ENCODE measurements around the gene ERG28. TPM values are rescaled to one million over a fixed set of nuclear protein-coding genes. Genes with fewer than 3 reads are reported as not detected.
"Not testable (repeated sequence)": the region's sequence is repeated elsewhere in the genome, so short reads cannot be mapped to it uniquely, and the experiment has no call there.

Gene ERG28
- total RNA-seq, 1 experiment from 2014 or later = 36.1 TPM

DNA sequence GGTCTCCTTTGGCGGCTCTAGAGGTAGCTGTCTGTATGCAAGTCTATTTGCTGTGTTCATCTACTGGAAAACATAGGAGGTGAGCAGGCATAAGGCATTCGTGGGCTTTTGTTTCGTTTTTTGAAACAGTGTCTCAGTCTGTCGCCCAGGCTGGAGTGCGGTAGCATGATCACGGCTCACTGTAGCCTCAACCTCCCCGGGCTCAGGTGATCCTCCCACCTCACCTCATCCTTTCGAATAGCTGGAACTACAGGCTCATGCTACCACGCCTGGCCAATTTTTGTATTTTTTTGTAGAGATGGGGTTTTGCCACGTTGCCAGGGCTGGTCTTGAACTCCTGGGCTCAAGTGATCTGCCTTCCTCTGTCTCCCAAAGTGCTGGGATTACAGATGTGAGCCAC, 54.8 kb downstream of the ERG28 start:
- no TSS peak for BruUV-seq (replicated peaks)
- intact Hi-C loops (cut with micrococcal nuclease; ENCODE audit: unreplicated experiment) = no loop called here
- no peaks in the 10 kb centered on the region for H3K9me3 Mint-ChIP-seq (ENCODE audit: unreplicated experiment)
- H3K36me3 Mint-ChIP-seq (ENCODE audit: insufficient read depth, unreplicated experiment) = no peaks in the 10 kb centered on the region
- Histone ChIP-seq H3K4me1 (peaks cover 21% of the 10 kb centered on the region), H3K9me3 (no peaks in the 10 kb centered on the region), H3K36me3 (ENCODE audit: control insufficient read depth, insufficient read depth, low read length) (no peaks in the 10 kb centered on the region), H3K27me3 (replicated peaks; ENCODE audit: control insufficient read depth, insufficient read depth, low read length) (no peaks in the 10 kb centered on the region), H3K4me3 (ENCODE audit: low read depth, low read length) (no peak overlapping the region)
- ChIA-PET POLR2A (no interaction called here), CTCF (no interaction called here)
- H3K27me3 Mint-ChIP-seq (ENCODE audit: insufficient read depth, unreplicated experiment) = no peaks in the 10 kb centered on the region
- H3K4me1 Mint-ChIP-seq (ENCODE audit: low read depth, unreplicated experiment) = peaks cover 22% of the 10 kb centered on the region
- H3K27ac Mint-ChIP-seq (ENCODE audit: unreplicated experiment) = no peak overlapping the region
- H3K4me3 Mint-ChIP-seq (ENCODE audit: unreplicated experiment) = no peak overlapping the region
- TF ChIP-seq CTCF (IDR thresholded peaks at IDR 0.05; ENCODE audit: insufficient read depth in 1 of 2, low read depth in 1 of 2, low read length in 1 of 2, severe bottlenecking in 1 of 2, unreplicated experiment in 1 of 2) = no peak
- DNase-seq = no peak

DNA sequence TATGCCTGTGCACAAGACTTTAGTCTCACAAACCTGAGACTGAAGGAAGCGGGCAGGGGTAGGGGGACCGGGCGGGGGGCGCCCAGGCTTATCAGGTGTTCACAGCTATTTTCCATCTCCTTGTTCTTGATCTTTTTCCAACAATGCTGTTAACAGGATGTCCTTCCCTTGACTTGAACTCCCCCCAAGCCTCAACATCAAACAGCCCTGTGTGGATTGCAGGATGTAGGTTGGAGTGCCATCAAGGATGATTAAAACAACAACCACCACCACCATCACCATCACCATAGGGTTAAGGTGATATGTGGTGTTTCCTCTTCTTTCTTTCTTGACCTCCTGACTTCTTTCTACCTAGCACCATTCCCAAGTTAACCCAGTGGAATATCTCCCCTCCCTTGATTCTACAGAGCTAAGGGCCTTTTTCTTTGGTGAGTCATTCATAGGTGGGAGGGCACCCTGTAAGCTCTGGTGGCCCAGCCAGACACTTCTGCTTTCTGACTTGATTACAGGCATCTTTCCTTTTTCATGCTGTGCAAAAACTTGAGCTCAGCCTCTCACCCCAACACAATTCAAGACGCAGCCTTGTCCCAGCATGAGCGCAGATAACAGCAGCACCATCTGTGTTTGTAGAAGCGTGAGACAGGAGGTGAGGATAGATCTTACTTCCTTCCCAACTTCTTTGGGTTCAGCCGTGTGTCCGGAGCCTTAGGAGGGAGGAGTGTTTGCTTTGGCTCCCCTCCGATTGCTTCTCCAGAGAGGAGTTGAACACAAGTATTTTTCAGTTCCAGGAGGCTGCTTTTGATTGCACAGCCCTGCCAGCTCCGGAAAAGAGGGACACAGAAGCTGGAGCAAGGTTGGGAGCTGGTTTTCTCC, 55.5 kb downstream of the ERG28 start:
- Mint-ChIP-seq H3K36me3 (ENCODE audit: insufficient read depth, unreplicated experiment) (no peaks in the 10 kb centered on the region), H3K9me3 (ENCODE audit: unreplicated experiment) (no peaks in the 10 kb centered on the region), H3K27ac (ENCODE audit: unreplicated experiment) (no peak overlapping the region), H3K4me3 (ENCODE audit: unreplicated experiment) (no peak overlapping the region), H3K27me3 (ENCODE audit: insufficient read depth, unreplicated experiment) (no peaks in the 10 kb centered on the region), H3K4me1 (ENCODE audit: low read depth, unreplicated experiment) (peaks cover 22% of the 10 kb centered on the region)
- no peak overlapping the region for H3K4me3 ChIP-seq (ENCODE audit: low read depth, low read length)
- no peaks in the 10 kb centered on the region for H3K9me3 ChIP-seq
- POLR2A ChIA-PET = no interaction called here
- intact Hi-C loops (cut with micrococcal nuclease; ENCODE audit: unreplicated experiment) = no loop called here
- H3K36me3 ChIP-seq (ENCODE audit: control insufficient read depth, insufficient read depth, low read length) = no peaks in the 10 kb centered on the region
- no peak for DNase-seq
- TF ChIP-seq CTCF (IDR thresholded peaks at IDR 0.05; ENCODE audit: insufficient read depth in 1 of 2, low read depth in 1 of 2, low read length in 1 of 2, severe bottlenecking in 1 of 2, unreplicated experiment in 1 of 2) = no peak
- no peaks in the 10 kb centered on the region for H3K27me3 ChIP-seq (replicated peaks; ENCODE audit: control insufficient read depth, insufficient read depth, low read length)
- no TSS peak for BruUV-seq (replicated peaks)
- peaks cover 21% of the 10 kb centered on the region for H3K4me1 ChIP-seq
- CTCF ChIA-PET = no interaction called here

- H3K36me3 ChIP-seq (ENCODE audit: control insufficient read depth, insufficient read depth, low read length) = no peaks in the 10 kb centered on the region
- Mint-ChIP-seq H3K4me3 (ENCODE audit: unreplicated experiment) (no peak overlapping the region), H3K4me1 (ENCODE audit: low read depth, unreplicated experiment) (peaks cover 22% of the 10 kb centered on the region), H3K27ac (ENCODE audit: unreplicated experiment) (no peak overlapping the region), H3K9me3 (ENCODE audit: unreplicated experiment) (no peaks in the 10 kb centered on the region), H3K36me3 (ENCODE audit: insufficient read depth, unreplicated experiment) (no peaks in the 10 kb centered on the region), H3K27me3 (ENCODE audit: insufficient read depth, unreplicated experiment) (no peaks in the 10 kb centered on the region)
- no TSS peak for BruUV-seq (replicated peaks)
- H3K27me3 ChIP-seq (replicated peaks; ENCODE audit: control insufficient read depth, insufficient read depth, low read length) = no peaks in the 10 kb centered on the region
- H3K4me3 ChIP-seq (ENCODE audit: low read depth, low read length) = no peak overlapping the region
- ChIA-PET POLR2A (no interaction called here), CTCF (interaction anchor here (2.4 kb wide), 1 partner anchor 24 kb away, joined by 7 read pairs; the partner anchor contains the start of gene FLVCR2)
- no peak for TF ChIP-seq CTCF (IDR thresholded peaks at IDR 0.05; ENCODE audit: insufficient read depth in 1 of 2, low read depth in 1 of 2, low read length in 1 of 2, severe bottlenecking in 1 of 2, unreplicated experiment in 1 of 2)
- peaks cover 21% of the 10 kb centered on the region for H3K4me1 ChIP-seq
- H3K9me3 ChIP-seq = no peaks in the 10 kb centered on the region
- intact Hi-C loops (cut with micrococcal nuclease; ENCODE audit: unreplicated experiment) = no loop called here
- no peak for DNase-seq
These were observed 58.2 kb downstream of the ERG28 start for GRCh38 chr14:75602503-75602902.

- H3K9me3 ChIP-seq; H3K4me3 Mint-ChIP-seq (ENCODE audit: unreplicated experiment); H3K27me3 ChIP-seq (replicated peaks; ENCODE audit: control insufficient read depth, insufficient read depth, low read length); H3K27me3 Mint-ChIP-seq (ENCODE audit: insufficient read depth, unreplicated experiment); H3K36me3 ChIP-seq (ENCODE audit: control insufficient read depth, insufficient read depth, low read length); H3K9me3 Mint-ChIP-seq (ENCODE audit: unreplicated experiment); POLR2A ChIA-PET; H3K36me3 Mint-ChIP-seq (ENCODE audit: insufficient read depth, unreplicated experiment); intact Hi-C loops (cut with micrococcal nuclease; ENCODE audit: unreplicated experiment); H3K4me3 ChIP-seq (ENCODE audit: low read depth, low read length); H3K27ac Mint-ChIP-seq (ENCODE audit: unreplicated experiment); BruUV-seq (replicated peaks); CTCF ChIA-PET; DNase-seq: not testable (repeated sequence)
- H3K4me1 ChIP-seq = peaks cover 10% of the 10 kb centered on the region; the same call in 1 of the 2 replicates
- H3K4me1 Mint-ChIP-seq (ENCODE audit: low read depth, unreplicated experiment) = peaks cover 18% of the 10 kb centered on the region
These were observed 59.6 kb downstream of the ERG28 start for GRCh38 chr14:75601061-75601460.

GRCh38 chr14:75600100-75600499, 60.6 kb downstream of the ERG28 start:
- H3K4me3 Mint-ChIP-seq (ENCODE audit: unreplicated experiment); H3K27ac Mint-ChIP-seq (ENCODE audit: unreplicated experiment); H3K4me3 ChIP-seq (ENCODE audit: low read depth, low read length); intact Hi-C loops (cut with micrococcal nuclease; ENCODE audit: unreplicated experiment); BruUV-seq (replicated peaks); H3K9me3 ChIP-seq; H3K27me3 Mint-ChIP-seq (ENCODE audit: insufficient read depth, unreplicated experiment); H3K9me3 Mint-ChIP-seq (ENCODE audit: unreplicated experiment); POLR2A ChIA-PET; H3K27me3 ChIP-seq (replicated peaks; ENCODE audit: control insufficient read depth, insufficient read depth, low read length); H3K36me3 Mint-ChIP-seq (ENCODE audit: insufficient read depth, unreplicated experiment); CTCF ChIA-PET; H3K36me3 ChIP-seq (ENCODE audit: control insufficient read depth, insufficient read depth, low read length); DNase-seq: not testable (repeated sequence)
- H3K4me1 Mint-ChIP-seq (ENCODE audit: low read depth, unreplicated experiment) = peaks cover 14% of the 10 kb centered on the region
- H3K4me1 ChIP-seq = peaks cover 10% of the 10 kb centered on the region; the same call in 1 of the 2 replicates

Measured in Caco-2 (cell line).